CD4-positive, alpha-beta T cell treated with Interleukin-4 for 1 hour (primary cell): Measurements from ENCODE around the gene TMEM54.

Source experiments
- DNase-seq, 2 donors: peaks; one replicate each; pipeline ENCODE4 v3.0.0-alpha.2; 2020 to 2022

The TMEM54 gene

DNA sequence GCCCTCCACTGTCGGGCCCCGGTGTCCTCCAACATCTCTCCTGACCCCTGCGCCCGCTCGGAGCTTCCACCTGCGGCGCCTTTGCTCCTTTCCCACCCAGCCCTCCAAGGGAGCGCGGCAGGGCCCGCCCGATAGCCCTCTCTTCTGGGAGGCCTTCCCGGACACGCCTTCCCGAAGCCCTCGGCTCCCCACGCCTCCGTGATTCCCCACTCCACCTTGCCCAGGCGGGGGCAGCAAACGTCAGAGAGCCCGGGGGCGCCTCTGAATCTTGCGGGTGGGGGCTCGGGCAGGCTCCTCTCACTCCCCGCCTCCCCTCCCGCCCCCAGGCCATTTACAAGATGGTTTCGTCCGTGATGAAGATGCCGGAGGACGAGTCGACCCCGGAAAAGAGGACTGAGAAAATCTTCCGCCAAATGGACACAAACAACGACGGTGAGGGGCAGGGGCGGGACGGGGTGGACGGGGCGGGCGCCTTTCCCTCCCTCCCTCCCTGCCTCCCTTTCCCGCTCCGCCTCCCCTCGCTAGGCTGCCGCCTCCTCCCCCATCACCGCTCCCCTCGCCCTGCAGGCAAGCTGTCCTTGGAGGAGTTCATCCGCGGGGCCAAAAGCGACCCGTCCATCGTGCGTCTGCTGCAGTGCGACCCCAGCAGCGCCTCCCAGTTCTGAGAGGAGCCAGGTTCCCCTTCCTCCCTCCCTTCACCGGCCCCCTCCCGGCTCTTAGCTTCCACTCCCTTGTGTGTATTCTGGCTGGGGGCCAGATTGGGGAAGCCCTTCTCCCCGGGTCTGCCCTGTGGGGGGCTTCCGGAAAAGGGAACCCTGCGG, 7.8 kb downstream of the TMEM54 start:
- DNase-seq: no peak

GRCh38 chr1:32892368-32893197, 8.6 kb downstream of the TMEM54 start:
- DNase-seq: peak in 1 of 2 donors; percentile 30

DNA sequence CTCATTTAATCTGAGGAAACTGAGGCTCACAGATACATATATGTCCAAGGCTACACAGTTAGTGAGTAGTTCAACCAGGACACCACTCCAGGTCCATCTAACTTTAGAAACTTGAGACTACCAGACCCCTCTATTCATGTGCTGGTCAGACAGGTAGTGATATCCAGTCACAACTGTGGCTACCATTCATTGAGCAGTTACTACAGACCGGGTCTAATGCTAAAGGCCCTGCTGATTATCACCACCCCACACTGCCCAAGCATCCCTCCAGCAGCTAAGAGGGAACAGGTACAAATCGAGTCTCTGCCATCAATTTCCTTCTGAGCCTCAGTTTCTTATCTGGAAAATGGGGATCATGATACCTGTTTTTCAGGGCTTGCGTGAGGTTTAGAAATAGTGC, 9.6 kb downstream of the TMEM54 start:
- DNase-seq: no peak

- DNase-seq: no peak
These were observed 10.0 kb downstream of the TMEM54 start for GRCh38 chr1:32891241-32891570.

- no peak for DNase-seq
These were observed 10.5 kb downstream of the TMEM54 start for GRCh38 chr1:32890516-32891240.

DNA sequence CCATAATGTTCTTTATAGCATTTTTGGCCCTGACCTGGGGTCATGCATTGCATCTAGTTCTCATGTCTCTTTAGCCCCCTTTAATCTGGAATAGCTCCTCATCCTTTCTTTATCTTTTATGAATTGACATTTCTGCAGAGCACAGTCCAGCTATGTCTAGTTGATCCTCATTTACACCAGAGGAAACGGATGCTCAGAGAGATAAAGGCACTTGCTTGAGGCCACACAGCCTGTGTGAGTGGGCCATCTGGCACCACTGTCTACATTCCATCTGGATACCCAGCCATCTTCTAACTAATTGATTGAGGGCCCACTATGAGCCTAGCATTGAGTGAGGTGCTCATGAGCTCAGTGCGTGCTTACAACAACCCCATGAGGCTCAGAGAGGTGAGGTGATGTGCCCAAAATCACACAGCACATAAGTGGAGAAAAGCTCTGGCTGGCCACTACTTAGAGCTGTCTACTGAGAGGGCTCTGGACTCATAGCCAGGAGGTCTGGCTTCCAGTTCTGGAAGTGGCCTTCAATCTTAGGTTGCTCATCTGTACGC, 11.4 kb downstream of the TMEM54 start:
- DNase-seq: no peak

- DNase-seq: no peak
These were observed 12.3 kb downstream of the TMEM54 start for GRCh38 chr1:32888677-32889420.

- DNase-seq: no peak
These were observed 13.1 kb downstream of the TMEM54 start for GRCh38 chr1:32888134-32888533.

DNA sequence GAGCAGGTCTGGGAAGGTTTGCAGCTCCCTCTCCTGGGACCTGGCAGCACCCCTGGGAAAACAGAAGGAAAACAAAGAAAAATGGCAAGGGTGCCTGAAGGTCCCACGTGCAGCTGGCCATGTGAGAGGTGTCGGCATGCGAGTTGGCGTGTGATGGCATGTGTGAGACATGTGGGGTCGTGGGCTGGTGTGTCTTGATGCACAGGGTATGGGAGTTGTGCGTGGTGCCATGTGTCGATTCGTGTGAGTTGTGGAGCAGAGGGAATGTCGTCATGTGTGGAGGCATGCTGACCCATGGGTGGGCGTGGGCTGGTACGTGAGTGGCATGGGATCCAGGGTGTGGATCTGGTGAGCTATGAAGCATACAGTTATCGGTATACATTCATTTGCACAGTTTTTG, 13.6 kb downstream of the TMEM54 start:
- DNase-seq: no peak

DNA sequence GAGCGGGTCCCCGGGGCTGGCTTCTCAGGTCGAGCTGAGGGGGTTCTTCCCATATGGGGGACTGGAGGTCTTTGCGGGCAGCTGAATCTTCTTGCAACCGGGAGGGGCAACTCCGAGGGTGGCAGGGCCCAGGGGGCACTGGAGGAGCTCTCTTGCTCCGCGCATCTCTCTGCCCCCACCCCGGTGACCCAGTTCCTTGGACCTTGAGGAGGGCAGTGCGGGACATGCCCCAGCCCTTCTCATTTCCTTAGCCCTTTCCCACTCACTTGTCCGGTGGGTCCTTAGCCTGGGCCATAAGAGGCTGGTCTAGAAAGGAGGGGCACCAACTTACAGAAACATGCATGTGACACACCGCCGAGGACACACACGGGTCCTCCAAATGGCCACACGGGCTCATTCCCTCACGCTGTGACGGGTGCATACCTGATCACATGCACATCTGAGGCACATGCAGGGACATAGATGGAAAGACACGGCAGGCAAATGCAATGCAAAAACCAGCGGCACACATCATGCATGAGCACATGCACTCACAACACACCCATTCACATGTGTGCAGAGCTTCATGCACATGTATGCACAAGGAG, 14.3 kb downstream of the TMEM54 start:
- no peak for DNase-seq

GRCh38 chr1:32886004-32886827, 15.0 kb downstream of the TMEM54 start, which contains the start of gene HPCA:
HPCA (plus strand) TSS chr1:32886491; CDS start chr1:32888899, 2,408 bp downstream.
- no peak for DNase-seq

DNA sequence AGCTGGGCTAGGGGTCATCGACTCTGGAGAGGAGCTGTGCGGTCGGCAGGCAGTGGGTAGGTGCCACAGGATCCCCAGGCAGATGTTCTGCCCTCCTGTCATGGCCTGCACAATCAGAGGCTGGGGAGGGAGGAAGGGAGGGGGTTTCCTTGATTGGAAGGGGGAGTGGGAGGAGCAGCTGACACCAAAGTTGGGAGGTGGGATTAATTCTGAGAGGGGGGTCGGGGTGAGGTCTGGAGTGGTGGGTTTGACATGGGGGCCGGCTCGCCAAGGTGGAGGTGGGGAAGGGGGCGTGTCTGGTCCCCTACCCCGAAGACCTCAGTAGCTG, 15.5 kb downstream of the TMEM54 start:
- no peak for DNase-seq

GRCh38 chr1:32884726-32885125, 16.5 kb downstream of the TMEM54 start:
- DNase-seq: no peak

GRCh38 chr1:32884032-32884372, 17.2 kb downstream of the TMEM54 start:
- DNase-seq: no peak

GRCh38 chr1:32883338-32884031, 17.7 kb downstream of the TMEM54 start:
- DNase-seq: no peak

- no peak for DNase-seq
These were observed 19.0 kb downstream of the TMEM54 start for GRCh38 chr1:32881871-32882850.

DNA sequence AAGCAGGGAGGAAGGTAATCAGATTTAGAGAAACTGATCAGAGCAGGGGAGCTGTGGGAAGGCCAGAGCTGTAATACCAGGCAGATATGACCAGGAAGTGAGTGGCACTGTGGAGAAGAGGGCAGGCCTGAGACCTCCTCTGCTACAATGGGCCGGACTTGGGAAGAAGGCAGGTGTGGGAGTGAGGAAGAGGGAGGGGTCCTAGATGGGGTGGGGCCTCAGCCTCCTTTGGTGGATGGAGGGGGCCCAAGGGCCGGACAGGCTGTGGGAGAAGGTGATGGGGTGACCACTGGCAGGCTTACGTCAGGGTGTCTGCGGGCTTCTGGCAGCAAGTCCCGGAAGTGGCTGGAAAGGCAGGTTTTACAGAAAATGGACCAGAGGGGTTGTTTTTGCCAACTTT, 19.9 kb downstream of the TMEM54 start:
- no peak for DNase-seq

- no peak for DNase-seq
These were observed 22.6 kb downstream of the TMEM54 start for GRCh38 chr1:32878637-32879041.

GRCh38 chr1:32878183-32878582, 23.0 kb downstream of the TMEM54 start:
- DNase-seq: no peak
